ENCODE data around the gene CEP170. TPM values are rescaled to one million over a fixed set of nuclear protein-coding genes. Genes with fewer than 3 reads are reported as not detected.

The CEP170 gene
- polyA plus RNA-seq, 2 of the 4 experiments (the other 2 are of a cell fraction): 31.0 to 69.6 TPM

DNA sequence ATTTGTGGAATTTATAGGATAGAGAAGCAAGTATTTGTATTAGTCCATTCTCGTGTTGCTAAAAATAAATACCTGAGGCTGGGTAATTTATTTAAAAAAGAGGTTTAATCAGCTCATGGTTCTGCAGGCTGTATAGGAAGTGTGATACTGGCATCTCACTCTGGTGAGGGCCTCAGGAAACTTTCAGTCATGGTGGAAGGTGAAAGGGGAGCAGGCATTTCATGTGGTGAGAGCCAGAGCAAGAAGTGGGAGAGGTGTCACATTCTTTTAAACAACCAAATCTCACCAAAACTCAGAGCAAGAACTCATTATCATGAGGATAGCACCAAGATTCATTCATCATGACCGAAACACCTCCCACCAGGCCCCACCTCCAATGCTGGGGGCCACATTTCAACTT lies 18.9 kb upstream of the CEP170 start (continued):
- TF ChIP-seq, protein P1, sequence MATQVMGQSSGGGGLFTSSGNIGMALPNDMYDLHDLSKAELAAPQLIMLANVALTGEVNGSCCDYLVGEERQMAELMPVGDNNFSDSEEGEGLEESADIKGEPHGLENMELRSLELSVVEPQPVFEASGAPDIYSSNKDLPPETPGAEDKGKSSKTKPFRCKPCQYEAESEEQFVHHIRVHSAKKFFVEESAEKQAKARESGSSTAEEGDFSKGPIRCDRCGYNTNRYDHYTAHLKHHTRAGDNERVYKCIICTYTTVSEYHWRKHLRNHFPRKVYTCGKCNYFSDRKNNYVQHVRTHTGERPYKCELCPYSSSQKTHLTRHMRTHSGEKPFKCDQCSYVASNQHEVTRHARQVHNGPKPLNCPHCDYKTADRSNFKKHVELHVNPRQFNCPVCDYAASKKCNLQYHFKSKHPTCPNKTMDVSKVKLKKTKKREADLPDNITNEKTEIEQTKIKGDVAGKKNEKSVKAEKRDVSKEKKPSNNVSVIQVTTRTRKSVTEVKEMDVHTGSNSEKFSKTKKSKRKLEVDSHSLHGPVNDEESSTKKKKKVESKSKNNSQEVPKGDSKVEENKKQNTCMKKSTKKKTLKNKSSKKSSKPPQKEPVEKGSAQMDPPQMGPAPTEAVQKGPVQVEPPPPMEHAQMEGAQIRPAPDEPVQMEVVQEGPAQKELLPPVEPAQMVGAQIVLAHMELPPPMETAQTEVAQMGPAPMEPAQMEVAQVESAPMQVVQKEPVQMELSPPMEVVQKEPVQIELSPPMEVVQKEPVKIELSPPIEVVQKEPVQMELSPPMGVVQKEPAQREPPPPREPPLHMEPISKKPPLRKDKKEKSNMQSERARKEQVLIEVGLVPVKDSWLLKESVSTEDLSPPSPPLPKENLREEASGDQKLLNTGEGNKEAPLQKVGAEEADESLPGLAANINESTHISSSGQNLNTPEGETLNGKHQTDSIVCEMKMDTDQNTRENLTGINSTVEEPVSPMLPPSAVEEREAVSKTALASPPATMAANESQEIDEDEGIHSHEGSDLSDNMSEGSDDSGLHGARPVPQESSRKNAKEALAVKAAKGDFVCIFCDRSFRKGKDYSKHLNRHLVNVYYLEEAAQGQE (IDR thresholded peaks at IDR 0.05): no peak

DNA sequence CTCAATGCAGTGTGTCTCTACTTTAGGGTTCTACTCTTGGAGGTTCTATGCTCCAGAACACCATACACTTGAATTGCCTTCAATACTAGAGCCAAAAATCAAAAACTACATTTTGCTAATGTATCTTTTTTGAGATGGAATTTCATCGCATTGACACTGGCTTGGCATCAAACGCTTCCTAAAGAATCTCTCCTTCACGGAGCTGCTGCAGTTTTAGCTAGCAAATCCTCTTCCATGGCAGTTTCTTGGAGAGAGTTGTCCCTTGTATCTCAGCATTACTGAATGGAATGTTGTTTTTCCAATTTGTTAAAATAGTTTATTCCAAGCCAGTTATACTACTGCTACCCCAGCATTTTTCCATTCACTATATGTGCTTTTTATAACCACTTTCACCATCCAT lies 18.4 kb upstream of the CEP170 start:
- TF ChIP-seq, protein P2, sequence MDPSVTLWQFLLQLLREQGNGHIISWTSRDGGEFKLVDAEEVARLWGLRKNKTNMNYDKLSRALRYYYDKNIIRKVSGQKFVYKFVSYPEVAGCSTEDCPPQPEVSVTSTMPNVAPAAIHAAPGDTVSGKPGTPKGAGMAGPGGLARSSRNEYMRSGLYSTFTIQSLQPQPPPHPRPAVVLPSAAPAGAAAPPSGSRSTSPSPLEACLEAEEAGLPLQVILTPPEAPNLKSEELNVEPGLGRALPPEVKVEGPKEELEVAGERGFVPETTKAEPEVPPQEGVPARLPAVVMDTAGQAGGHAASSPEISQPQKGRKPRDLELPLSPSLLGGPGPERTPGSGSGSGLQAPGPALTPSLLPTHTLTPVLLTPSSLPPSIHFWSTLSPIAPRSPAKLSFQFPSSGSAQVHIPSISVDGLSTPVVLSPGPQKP (IDR thresholded peaks at IDR 0.05; ENCODE audit: low read depth, low read length): no peak
- TF ChIP-seq RFX5 (IDR thresholded peaks at IDR 0.05) (no peak), HDAC2 (IDR thresholded peaks at IDR 0.05) (no peak), MAFK (IDR thresholded peaks at IDR 0.05; ENCODE audit: partially characterized antibody) (no peak), HOXA7 (CRISPR knock-in tag; IDR thresholded peaks at IDR 0.05) (no peak), ZC3H11A (IDR thresholded peaks at IDR 0.05) (no peak), POLR2A (IDR thresholded peaks at IDR 0.05; ENCODE audit: low read length) (no peak), ESRRA (IDR thresholded peaks at IDR 0.05; ENCODE audit: borderline replicate concordance, low read length) (no peak), JUN (IDR thresholded peaks at IDR 0.05) (no peak), KDM1A (IDR thresholded peaks at IDR 0.05; ENCODE audit: low read depth) (no peak), NR3C1 (IDR thresholded peaks at IDR 0.05) (no peak), SREBF2 (IDR thresholded peaks at IDR 0.05) (no peak), CEBPB (IDR thresholded peaks at IDR 0.05) (no peak), FOXS1 (CRISPR knock-in tag; IDR thresholded peaks at IDR 0.05) (no peak)
- TF ChIP-seq, protein P3, sequence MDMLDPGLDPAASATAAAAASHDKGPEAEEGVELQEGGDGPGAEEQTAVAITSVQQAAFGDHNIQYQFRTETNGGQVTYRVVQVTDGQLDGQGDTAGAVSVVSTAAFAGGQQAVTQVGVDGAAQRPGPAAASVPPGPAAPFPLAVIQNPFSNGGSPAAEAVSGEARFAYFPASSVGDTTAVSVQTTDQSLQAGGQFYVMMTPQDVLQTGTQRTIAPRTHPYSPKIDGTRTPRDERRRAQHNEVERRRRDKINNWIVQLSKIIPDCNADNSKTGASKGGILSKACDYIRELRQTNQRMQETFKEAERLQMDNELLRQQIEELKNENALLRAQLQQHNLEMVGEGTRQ (IDR thresholded peaks at IDR 0.05): no peak
- TF ChIP-seq, protein P4, sequence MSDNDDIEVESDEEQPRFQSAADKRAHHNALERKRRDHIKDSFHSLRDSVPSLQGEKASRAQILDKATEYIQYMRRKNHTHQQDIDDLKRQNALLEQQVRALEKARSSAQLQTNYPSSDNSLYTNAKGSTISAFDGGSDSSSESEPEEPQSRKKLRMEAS (IDR thresholded peaks at IDR 0.05): no peak
- TF ChIP-seq, protein P1 (IDR thresholded peaks at IDR 0.05): no peak
- DNase-seq (ENCODE audit: low read depth in 1 of 2, low spot score in 1 of 2): no peak
- FAIRE-seq: no peak
- Histone ChIP-seq H3K4me3 (no peak overlapping the region), H3K9me3 (no peaks in the 10 kb centered on the region), H3K4me1 (peaks cover 20% of the 10 kb centered on the region), H3K27ac (no peak overlapping the region), H3K4me2 (no peak overlapping the region)
- CTCF ChIA-PET: no interaction called here
- no peak for ATAC-seq
- POLR2A ChIA-PET: no interaction called here
- WGBS (ENCODE audit: missing lambda C conversion rate): 95% methylated on average over 3 of the region's 3 CpGs

DNA sequence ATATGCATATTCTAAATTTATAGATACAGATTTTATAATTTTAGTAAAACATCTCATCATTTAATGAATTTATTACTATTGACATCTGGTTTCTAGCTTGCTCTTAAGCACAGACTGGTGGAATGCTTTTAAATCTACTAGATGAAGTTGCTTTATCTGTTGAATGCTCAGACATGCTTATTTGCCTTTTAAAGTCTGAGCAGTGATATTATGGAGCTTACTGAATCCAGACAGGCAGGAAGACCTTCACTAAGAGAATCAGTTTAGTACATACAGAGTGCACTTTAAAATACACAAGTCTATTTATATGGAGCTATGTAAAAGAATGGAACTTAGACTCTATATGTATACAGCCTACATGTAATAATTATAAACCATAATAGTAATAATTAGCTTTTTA lies 17.3 kb upstream of the CEP170 start:
- ChIA-PET CTCF (no interaction called here), POLR2A (interaction anchor here (0.8 kb wide), 1 partner anchor 17 kb away, joined by 3 read pairs; the partner anchor contains the start of gene SDCCAG8)
- no peak overlapping the region for H3K4me2 ChIP-seq
- ATAC-seq: no peak
- no peak overlapping the region for H3K27ac ChIP-seq
- no peak overlapping the region for H3K4me3 ChIP-seq
- DNase-seq (ENCODE audit: low read depth in 1 of 2, low spot score in 1 of 2): no peak
- no peak for FAIRE-seq
- H3K9me3 ChIP-seq: no peaks in the 10 kb centered on the region
- peaks cover 29% of the 10 kb centered on the region for H3K4me1 ChIP-seq
- TF ChIP-seq, protein P5, sequence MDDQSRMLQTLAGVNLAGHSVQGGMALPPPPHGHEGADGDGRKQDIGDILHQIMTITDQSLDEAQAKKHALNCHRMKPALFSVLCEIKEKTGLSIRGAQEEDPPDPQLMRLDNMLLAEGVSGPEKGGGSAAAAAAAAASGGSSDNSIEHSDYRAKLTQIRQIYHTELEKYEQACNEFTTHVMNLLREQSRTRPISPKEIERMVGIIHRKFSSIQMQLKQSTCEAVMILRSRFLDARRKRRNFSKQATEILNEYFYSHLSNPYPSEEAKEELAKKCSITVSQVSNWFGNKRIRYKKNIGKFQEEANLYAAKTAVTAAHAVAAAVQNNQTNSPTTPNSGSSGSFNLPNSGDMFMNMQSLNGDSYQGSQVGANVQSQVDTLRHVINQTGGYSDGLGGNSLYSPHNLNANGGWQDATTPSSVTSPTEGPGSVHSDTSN (IDR thresholded peaks at IDR 0.05): no peak
- TF ChIP-seq KDM5A (IDR thresholded peaks at IDR 0.05): no peak
- TF ChIP-seq, protein P1 (IDR thresholded peaks at IDR 0.05): no peak
- TF ChIP-seq, protein P3 (IDR thresholded peaks at IDR 0.05): no peak
- TF ChIP-seq, protein P6, sequence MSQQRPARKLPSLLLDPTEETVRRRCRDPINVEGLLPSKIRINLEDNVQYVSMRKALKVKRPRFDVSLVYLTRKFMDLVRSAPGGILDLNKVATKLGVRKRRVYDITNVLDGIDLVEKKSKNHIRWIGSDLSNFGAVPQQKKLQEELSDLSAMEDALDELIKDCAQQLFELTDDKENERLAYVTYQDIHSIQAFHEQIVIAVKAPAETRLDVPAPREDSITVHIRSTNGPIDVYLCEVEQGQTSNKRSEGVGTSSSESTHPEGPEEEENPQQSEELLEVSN (IDR thresholded peaks at IDR 0.05; ENCODE audit: borderline replicate concordance, low read depth): no peak
